HepG2 (cell line): ENCODE results near the gene TMEM61. TPM values are rescaled to one million over a fixed set of nuclear protein-coding genes. Genes with fewer than 3 reads are reported as not detected.

Experiments used
- ATAC-seq: fragments of 200-7000 bp; cut with Tn5 transposase; 3 replicates; pipeline ENCODE4 v1.9.1; 2020; ENCODE audit warnings: mild to moderate bottlenecking, moderate library complexity
- BruUV-seq: library from RNA; stranded (reverse); fragments of 400-500 nt; replicated peaks from 2 replicates; lab custom pipeline; 2021; lab: Mats Ljungman, UMichigan
- CTCF ChIA-PET: fragments of 300-600 bp; formaldehyde crosslinking; extraction: SDS; loops from one replicate; lab custom pipeline; 2021; ENCODE audit warnings: low total read pairs, inconsistent platforms, low intra/inter-chr PET ratio; lab: Yijun Ruan, JAX
- POLR2A ChIA-PET: fragments of 350-600 bp; sonication (Branson Sonifier 250); formaldehyde crosslinking; loops from one replicate; lab custom pipeline; 2020; ENCODE audit warnings: antibody characterized with exemption, inconsistent platforms; lab: Yijun Ruan, JAX
- DNase-seq: peaks from one replicate; pipeline ENCODE4 v3.0.0-alpha.2; 2015; ENCODE audit warnings: low spot score
- FAIRE-seq: peaks from 3 replicates; lab custom pipeline; 2011; peaks lifted over from hg19 to GRCh38; lab: Jason Lieb, UNC
- H2AFZ ChIP-seq: one replicate; pipeline ENCODE4 v1.6.1; 2011; ENCODE audit warnings: low read length, inconsistent platforms
- H3K27ac ChIP-seq: fragments of 300-600 bp; 3 replicates; pipeline ENCODE4 v1.8.0; 2011; ENCODE audit warnings: mixed run types, mild to moderate bottlenecking, mixed read lengths, low read length, inconsistent platforms; ENCODE audit not compliant: insufficient read depth; ENCODE audit errors: extremely low read length
- H3K27me3 ChIP-seq, 2 experiments: fragments of 200-600 bp in 1 of 2; 2 replicates in 1 of 2; 3 replicates in 1 of 2; pipeline versions ENCODE4 v1.6.0 to v1.8.0; 2011; ENCODE audit warnings: low read length in 2 of 2, mild to moderate bottlenecking in 2 of 2, moderate library complexity in 2 of 2, inconsistent platforms in 1 of 2; ENCODE audit not compliant: insufficient read depth in 2 of 2, control insufficient read depth in 1 of 2
- H3K36me3 ChIP-seq, 2 experiments: fragments of 200-600 bp in 1 of 2; replicated peaks in 1 of 2; 2 replicates in 1 of 2; 3 replicates in 1 of 2; pipeline versions ENCODE4 v1.5.1 to v1.8.0; 2011; ENCODE audit warnings: low read length in 2 of 2, inconsistent platforms in 1 of 2; ENCODE audit not compliant: insufficient read depth in 2 of 2, control insufficient read depth in 1 of 2
- H3K4me1 ChIP-seq: 2 replicates; pipeline ENCODE4 v1.5.1; 2012; ENCODE audit warnings: low read length, inconsistent platforms; ENCODE audit not compliant: insufficient read depth
- H3K4me2 ChIP-seq: 2 replicates; pipeline ENCODE4 v1.6.0; 2011; ENCODE audit warnings: low read depth, low read length, inconsistent platforms
- H3K4me3 ChIP-seq, 3 experiments: fragments of 200-600 bp in 1 of 3; sonication (generic), shearing (Covaris generic) in 1 of 3; replicated peaks in 1 of 3; 2 replicates each; pipeline ENCODE4 v1.5.1; 2011 to 2016; ENCODE audit warnings: low read length in 3 of 3, inconsistent platforms in 2 of 3, low read depth in 2 of 3, mild to moderate bottlenecking in 2 of 3, control low read depth in 1 of 3, mixed read lengths in 1 of 3; ENCODE audit not compliant: insufficient read depth in 1 of 3
- H3K79me2 ChIP-seq: one replicate; pipeline ENCODE4 v1.6.1; 2011; ENCODE audit warnings: low read length, inconsistent platforms; ENCODE audit not compliant: insufficient read depth
- H3K9ac ChIP-seq: 2 replicates; pipeline ENCODE4 v1.6.0; 2011; ENCODE audit warnings: mild to moderate bottlenecking, low read depth, low read length, inconsistent platforms; ENCODE audit not compliant: insufficient read depth
- H3K9me3 ChIP-seq: 2 replicates; pipeline ENCODE4 v1.5.1; 2012; ENCODE audit warnings: mild to moderate bottlenecking, low read length
- H4K20me1 ChIP-seq: 2 replicates; pipeline ENCODE4 v1.6.0; 2011; ENCODE audit warnings: inconsistent platforms, mild to moderate bottlenecking, low read length, moderate library complexity; ENCODE audit not compliant: insufficient read depth
- CEBPG ChIP-seq: IDR thresholded peaks from 2 replicates; pipeline ENCODE4 v1.6.1; 2016
- ETS1 ChIP-seq: sonication (generic); formaldehyde crosslinking; IDR thresholded peaks from 2 replicates; pipeline ENCODE4 v1.4.0; 2020; ENCODE audit warnings: missing genetic modification reagents
- KDM4B ChIP-seq: sonication (generic); formaldehyde crosslinking; IDR thresholded peaks from 2 replicates; pipeline ENCODE4 v1.4.0; 2020; ENCODE audit warnings: missing genetic modification reagents
- NCOR1 ChIP-seq: fragments of 200-600 bp; sonication (generic); IDR thresholded peaks from 2 replicates; pipeline ENCODE4 v1.7.0; 2017; ENCODE audit warnings: antibody characterized with exemption, low read length, borderline replicate concordance
- ZNF207 ChIP-seq: fragments of 450-650 bp; IDR thresholded peaks from 2 replicates; pipeline ENCODE4 v1.6.1; 2016; ENCODE audit warnings: antibody characterized with exemption, borderline replicate concordance
- ZSCAN31 ChIP-seq: sonication (generic); formaldehyde crosslinking; IDR thresholded peaks from 2 replicates; pipeline ENCODE4 v1.5.0; 2020; ENCODE audit warnings: low read depth, mild to moderate bottlenecking, missing genetic modification reagents
- WGBS: methylation state at CpG from one replicate; pipeline ENCODE4 v1.1.6; 2017; ENCODE audit warnings: low lambda C conversion rate; 5-methylcytosine and 5-hydroxymethylcytosine counted together
- in situ Hi-C: cut with HindIII; loops from 2 replicates; pipeline ENCODE4 v1.10.0; 2017; ENCODE audit warnings: low pct_unique_long_range_greater_than_20kb; ENCODE audit not compliant: extremely low pct_ligation_motif_present
- intact Hi-C: fragments of 100-400 bp; cut with micrococcal nuclease; formaldehyde crosslinking; loops from one replicate; pipeline ENCODE4 v1.10.0; 2022; ENCODE audit not compliant: unreplicated experiment
- polyA plus RNA-seq, 8 experiments: library from polyadenylated mRNA; depleted of rRNA in 3 of 8; stranded (reverse) in 7 of 8; unstranded in 1 of 8; fragments of >200 nt; fragmentation: Illumina TruSeq in 4 of 8; extraction: Trizol in 4 of 8; gene quantifications; 2 replicates each; pipeline versions ENCODE4 v1.2.1 to v1.2.3, GENCODE V29; 2011 to 2016; ENCODE audit warnings: low read depth in 4 of 8, missing spikeins in 1 of 8, mixed read lengths in 1 of 8; ENCODE audit not compliant: insufficient read depth in 1 of 8
- total RNA-seq, 5 experiments: library from RNA; depleted of rRNA; stranded (reverse); fragments of >200 nt; fragmentation: Illumina TruSeq; extraction: Trizol; gene quantifications; 2 replicates each; pipeline ENCODE4 v1.2.3, GENCODE V29; 2016; ENCODE audit warnings: low read depth in 1 of 5
- TF ChIP-seq, protein P1 (sequence below): sonication (generic); formaldehyde crosslinking; IDR thresholded peaks from 2 replicates; pipeline ENCODE4 v1.4.0; 2020; ENCODE audit warnings: mild to moderate bottlenecking, missing genetic modification reagents

The TMEM61 gene
- total and polyA plus RNA-seq, 2 of the 13 experiments (the other 11 are each of a cell fraction or from before 2014, with no cell fraction given): not detected

DNA sequence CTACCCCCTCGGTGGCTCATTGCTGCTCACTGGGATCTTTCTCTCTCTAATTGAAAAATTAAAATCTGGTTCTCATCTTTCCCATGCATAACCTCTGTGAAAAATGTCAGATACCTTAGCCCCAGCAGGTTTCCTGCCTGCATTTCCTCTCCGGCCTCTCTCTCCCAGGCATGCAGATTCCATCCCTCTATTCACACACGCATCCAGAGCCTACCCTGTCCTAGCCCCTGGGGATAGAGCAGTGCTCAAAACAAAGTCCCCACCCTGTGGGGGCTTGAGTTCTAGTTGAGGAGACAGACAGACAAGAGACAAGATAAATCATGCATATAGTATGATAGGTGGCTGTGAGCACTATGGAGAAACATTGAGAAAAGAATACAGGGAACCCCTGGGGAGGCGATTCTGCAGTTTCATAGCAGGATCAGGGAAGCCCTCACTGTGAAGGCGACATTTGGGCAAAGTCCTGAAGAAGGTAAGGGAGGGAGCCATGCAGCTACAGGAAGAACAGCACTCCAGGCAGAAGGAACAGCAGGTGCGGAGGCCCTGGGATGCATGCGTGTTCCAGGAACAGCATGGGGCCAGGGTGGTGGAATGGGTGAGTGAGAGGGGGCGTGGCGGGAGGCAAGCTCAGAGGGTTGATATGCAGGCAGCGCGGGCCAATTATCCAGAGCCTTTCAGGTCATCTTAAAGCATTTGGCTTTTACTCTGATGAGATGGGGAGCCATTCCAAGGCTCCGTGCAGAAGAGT lies 14.8 kb downstream of the TMEM61 start:
- no peak for DNase-seq
- TF ChIP-seq ZSCAN31 (CRISPR knock-in tag) (no peak), CEBPG (CRISPR knock-in tag) (no peak), ETS1 (CRISPR knock-in tag) (no peak), KDM4B (CRISPR knock-in tag) (no peak), ZNF207 (no peak), NCOR1 (no peak)
- TF ChIP-seq, protein P1, sequence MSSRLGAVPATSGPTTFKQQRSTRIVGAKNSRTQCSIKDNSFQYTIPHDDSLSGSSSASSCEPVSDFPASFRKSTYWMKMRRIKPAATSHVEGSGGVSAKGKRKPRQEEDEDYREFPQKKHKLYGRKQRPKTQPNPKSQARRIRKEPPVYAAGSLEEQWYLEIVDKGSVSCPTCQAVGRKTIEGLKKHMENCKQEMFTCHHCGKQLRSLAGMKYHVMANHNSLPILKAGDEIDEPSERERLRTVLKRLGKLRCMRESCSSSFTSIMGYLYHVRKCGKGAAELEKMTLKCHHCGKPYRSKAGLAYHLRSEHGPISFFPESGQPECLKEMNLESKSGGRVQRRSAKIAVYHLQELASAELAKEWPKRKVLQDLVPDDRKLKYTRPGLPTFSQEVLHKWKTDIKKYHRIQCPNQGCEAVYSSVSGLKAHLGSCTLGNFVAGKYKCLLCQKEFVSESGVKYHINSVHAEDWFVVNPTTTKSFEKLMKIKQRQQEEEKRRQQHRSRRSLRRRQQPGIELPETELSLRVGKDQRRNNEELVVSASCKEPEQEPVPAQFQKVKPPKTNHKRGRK: no peak
- TF ChIP-seq, all 625 proteins: peak for 0
- intact Hi-C loops: no loop called here
- Histone ChIP-seq H3K9me3 (no peaks in the 10 kb centered on the region), H3K27ac (no peak overlapping the region), H3K79me2 (no peaks in the 10 kb centered on the region), H3K36me3 (no peaks in the 10 kb centered on the region), H2AFZ (no peak overlapping the region), H3K9ac (no peak overlapping the region), H4K20me1 (no peaks in the 10 kb centered on the region), H3K4me1 (peaks cover 15% of the 10 kb centered on the region), H3K4me2 (no peak overlapping the region), H3K27me3 (peaks cover 0 to 50% of the 10 kb centered on the region in 2 experiments), H3K4me3 (no peak overlapping the region)
- in situ Hi-C loops: loop anchor here (5.0 to 10.0 kb wide), 2 partner anchors 43 to 180 kb away; no protein-coding TSS in a partner anchor
- ATAC-seq (no peak), FAIRE-seq (no peak)
- 51% methylated on average over 12 of the region's 12 CpGs for WGBS
- CTCF ChIA-PET: interaction anchor here (2.3 to 3.9 kb wide), 2 partner anchors 45 to 49 kb away, joined by 19 to 22 read pairs; no protein-coding TSS in a partner anchor
- no TSS peak for BruUV-seq
- POLR2A ChIA-PET: no interaction called here
